ENCODE data around the gene NFAT5. TPM values are rescaled to one million over a fixed set of nuclear protein-coding genes. Genes with fewer than 3 reads are reported as not detected.

The NFAT5 gene
- total and polyA plus RNA-seq, 9 of the 15 experiments (the other 6 are each of a cell fraction or from before 2014, with no cell fraction given) = 0.78 to 20.5 (median 12.4) TPM

- TF ChIP-seq THAP12 (CRISPR knock-in tag; IDR thresholded peaks at IDR 0.05) (0 out of 2 replicates have a peak, but pooled peaks have one; percentile 17), GABPB1 (CRISPR knock-in tag; IDR thresholded peaks at IDR 0.05) (peak; percentile 79), ELF2 (CRISPR knock-in tag; IDR thresholded peaks at IDR 0.05) (no peak), MTA2 (IDR thresholded peaks at IDR 0.05; ENCODE audit: low read depth) (peak; percentile 31; the same call in 1 of the 2 replicates), ZNF764 (CRISPR knock-in tag; IDR thresholded peaks at IDR 0.05; ENCODE audit: low read depth) (no peak), DNMT1 (IDR thresholded peaks at IDR 0.05) (peak; percentile 60; the same call in 1 of the 2 replicates), DMBX1 (CRISPR knock-in tag; IDR thresholded peaks at IDR 0.05; ENCODE audit: borderline replicate concordance) (no peak), YY1 (IDR thresholded peaks at IDR 0.05; ENCODE audit: borderline replicate concordance in 1 of 3, control insufficient read depth in 1 of 3, extremely low read depth in 1 of 3, insufficient read depth in 3 of 3, insufficient read length in 1 of 3, insufficient replicate concordance in 2 of 3, low read depth in 1 of 3, low read length in 2 of 3) (peak in 2 of 3 experiments; percentile 54 to 71), AFF4 (CRISPR knock-in tag; IDR thresholded peaks at IDR 0.05) (0 out of 2 replicates have a peak, but pooled peaks have one; percentile 72), EZH2 (IDR thresholded peaks at IDR 0.05; ENCODE audit: borderline replicate concordance, low read depth, low read length) (no peak), BHLHE40 (IDR thresholded peaks at IDR 0.05; ENCODE audit: low read length) (peak; percentile 91), POLR2A (conservative IDR thresholded peaks at IDR 0.05) (peak; percentile 89), MYC (IDR thresholded peaks at IDR 0.05; ENCODE audit: low read depth, low read length) (peak; percentile 89), MYC (CRISPR knock-in tag; IDR thresholded peaks at IDR 0.05; ENCODE audit: borderline replicate concordance, low read depth) (no peak), ERF (CRISPR knock-in tag; IDR thresholded peaks at IDR 0.05) (0 out of 2 replicates have a peak, but pooled peaks have one; percentile 20), PHF21A (IDR thresholded peaks at IDR 0.05; ENCODE audit: borderline replicate concordance, low read depth) (peak; percentile 35; the same call in 1 of the 2 replicates), PML (IDR thresholded peaks at IDR 0.05; ENCODE audit: low read length) (peak; percentile 53; the same call in 1 of the 2 replicates)
- TF ChIP-seq, protein P1, sequence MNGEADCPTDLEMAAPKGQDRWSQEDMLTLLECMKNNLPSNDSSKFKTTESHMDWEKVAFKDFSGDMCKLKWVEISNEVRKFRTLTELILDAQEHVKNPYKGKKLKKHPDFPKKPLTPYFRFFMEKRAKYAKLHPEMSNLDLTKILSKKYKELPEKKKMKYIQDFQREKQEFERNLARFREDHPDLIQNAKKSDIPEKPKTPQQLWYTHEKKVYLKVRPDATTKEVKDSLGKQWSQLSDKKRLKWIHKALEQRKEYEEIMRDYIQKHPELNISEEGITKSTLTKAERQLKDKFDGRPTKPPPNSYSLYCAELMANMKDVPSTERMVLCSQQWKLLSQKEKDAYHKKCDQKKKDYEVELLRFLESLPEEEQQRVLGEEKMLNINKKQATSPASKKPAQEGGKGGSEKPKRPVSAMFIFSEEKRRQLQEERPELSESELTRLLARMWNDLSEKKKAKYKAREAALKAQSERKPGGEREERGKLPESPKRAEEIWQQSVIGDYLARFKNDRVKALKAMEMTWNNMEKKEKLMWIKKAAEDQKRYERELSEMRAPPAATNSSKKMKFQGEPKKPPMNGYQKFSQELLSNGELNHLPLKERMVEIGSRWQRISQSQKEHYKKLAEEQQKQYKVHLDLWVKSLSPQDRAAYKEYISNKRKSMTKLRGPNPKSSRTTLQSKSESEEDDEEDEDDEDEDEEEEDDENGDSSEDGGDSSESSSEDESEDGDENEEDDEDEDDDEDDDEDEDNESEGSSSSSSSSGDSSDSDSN (IDR thresholded peaks at IDR 0.05; ENCODE audit: borderline replicate concordance in 1 of 2, low read depth in 2 of 2, low read length in 2 of 2) = peak; percentile 35 to 82; a peak in 3 of 4 replicates
Observed at GRCh38 chr16:69726313-69727060, 160.7 kb downstream of the NFAT5 start, which contains the start of gene NQO1 (continued).

All from K562 (cell line).